ENCODE results near the gene APOA5. TPM values are rescaled to one million over a fixed set of nuclear protein-coding genes. Genes with fewer than 3 reads are reported as not detected.
A peak's percentile ranks its signal among the peaks of the same experiment; 100 is the strongest.

Gene APOA5
- total and polyA plus RNA-seq, 2 of the 13 experiments (the other 11 are each of a cell fraction or from before 2014, with no cell fraction given) = 44.0 to 49.1 TPM

GRCh38 chr11:116775975-116776374, 15.7 kb downstream of the APOA5 start (continued):
- no peak for TF ChIP-seq ZBTB46 (CRISPR knock-in tag; IDR thresholded peaks at IDR 0.05; ENCODE audit: borderline replicate concordance)

GRCh38 chr11:116774661-116775060, 17.0 kb downstream of the APOA5 start:
- POLR2A ChIA-PET = interaction anchor here (1.3 to 8.4 kb wide), 4 partner anchors 14 to 62 kb away, joined by 3 to 78 read pairs (median 32); partner anchors contain the start of genes APOA1, APOA5, APOC3 and ZPR1
- TF ChIP-seq BCLAF1 (IDR thresholded peaks at IDR 0.05) (no peak), AKNA (CRISPR knock-in tag; IDR thresholded peaks at IDR 0.05; ENCODE audit: borderline replicate concordance) (no peak), GLI4 (CRISPR knock-in tag; IDR thresholded peaks at IDR 0.05; ENCODE audit: borderline replicate concordance) (no peak), ZNF207 (IDR thresholded peaks at IDR 0.05; ENCODE audit: borderline replicate concordance) (no peak), TCF7L2 (IDR thresholded peaks at IDR 0.05; ENCODE audit: low read depth, low read length) (no peak), ZNF460 (CRISPR knock-in tag; IDR thresholded peaks at IDR 0.05; ENCODE audit: borderline replicate concordance) (no peak), IRF2 (CRISPR knock-in tag; IDR thresholded peaks at IDR 0.05) (no peak), KDM5B (CRISPR knock-in tag; IDR thresholded peaks at IDR 0.05; ENCODE audit: borderline replicate concordance) (no peak), E2F2 (CRISPR knock-in tag; IDR thresholded peaks at IDR 0.05; ENCODE audit: borderline replicate concordance) (no peak), ZNF263 (CRISPR knock-in tag; IDR thresholded peaks at IDR 0.05) (no peak), TBX3 (IDR thresholded peaks at IDR 0.05; ENCODE audit: borderline replicate concordance) (no peak)

More at GRCh38 chr11:116774661-116775060, 17.0 kb downstream of the APOA5 start:
- Histone ChIP-seq H2AFZ (ENCODE audit: low read length) (no peak overlapping the region), H3K4me1 (ENCODE audit: insufficient read depth, low read length) (peaks cover 47% of the 10 kb centered on the region), H4K20me1 (ENCODE audit: insufficient read depth, low read length) (no peaks in the 10 kb centered on the region; the same call in 1 of the 2 replicates), H3K27me3 (ENCODE audit: control insufficient read depth in 1 of 2, insufficient read depth in 2 of 2, low read length in 2 of 2) (no peaks in the 10 kb centered on the region), H3K79me2 (ENCODE audit: insufficient read depth, low read length) (peaks cover 23% of the 10 kb centered on the region), H3K4me3 (replicated peaks in 1 of 3; ENCODE audit: insufficient read depth in 1 of 3, low read depth in 2 of 3, low read length in 3 of 3) (no peak overlapping the region), H3K4me2 (ENCODE audit: low read depth, low read length) (peak overlapping the region; percentile 97; the same call in 1 of the 2 replicates), H3K27ac (ENCODE audit: extremely low read length, insufficient read depth, low read length) (peak overlapping the region; percentile 21), H3K9ac (ENCODE audit: insufficient read depth, low read depth, low read length) (no peak overlapping the region), H3K36me3 (replicated peaks in 1 of 2; ENCODE audit: control insufficient read depth in 1 of 2, insufficient read depth in 2 of 2, low read length in 2 of 2) (peaks cover 14 to 25% of the 10 kb centered on the region in 2 experiments), H3K9me3 (ENCODE audit: low read length) (no peaks in the 10 kb centered on the region)
- CTCF ChIA-PET (ENCODE audit: low intra/inter-chr PET ratio, low total read pairs) = no interaction called here
- 84% methylated on average over 4 of the region's 5 CpGs for WGBS (ENCODE audit: low lambda C conversion rate)
- in situ Hi-C loops (cut with HindIII; ENCODE audit: extremely low pct_ligation_motif_present, low pct_unique_long_range_greater_than_20kb) = no loop called here
- no peak for ATAC-seq
- no TSS peak for BruUV-seq (replicated peaks)
- no peak for DNase-seq (ENCODE audit: low spot score)
- FAIRE-seq = no peak
- intact Hi-C loops (cut with micrococcal nuclease; ENCODE audit: unreplicated experiment) = no loop called here

Measured in HepG2 (cell line).